ENCODE results near the gene ACYP1. TPM values are rescaled to one million over a fixed set of nuclear protein-coding genes. Genes with fewer than 3 reads are reported as not detected.

Gene ACYP1
- total and polyA plus RNA-seq, 2 donors (not counting 3 experiments of a cell fraction or from before 2014, with no cell fraction given), result 30.2 to 37.5 TPM

DNA sequence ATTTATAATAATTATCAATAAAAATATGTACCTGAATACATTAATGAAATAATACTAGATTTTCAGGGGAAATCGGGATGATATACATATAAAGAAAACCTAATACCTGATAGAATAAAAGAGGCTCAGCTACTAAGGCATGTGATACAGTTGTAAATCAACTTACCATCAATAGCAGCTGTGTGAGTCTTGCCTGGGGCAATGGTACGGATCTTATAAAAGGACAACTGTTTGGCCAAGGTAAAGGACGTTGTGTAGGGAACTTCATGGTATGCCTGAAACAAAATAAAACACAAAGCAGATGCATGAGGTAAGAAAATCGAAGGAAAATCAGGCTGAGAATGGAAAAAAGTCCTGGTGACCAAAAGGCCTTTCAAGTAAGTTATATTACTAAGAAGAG, 37.7 kb upstream of the ACYP1 start:
- H3K79me2 ChIP-seq (ENCODE audit: control insufficient read depth, insufficient read depth, low read length), result no peaks in the 10 kb centered on the region
- DNase-seq (ENCODE audit: low read depth, low spot score) (no peak), FAIRE-seq (no peak)
- no peak overlapping the region for H3K4me2 ChIP-seq (ENCODE audit: insufficient read depth, low read length)
- no peak overlapping the region for H3K27ac ChIP-seq (ENCODE audit: insufficient read depth, low read depth, low read length)
- H3K9ac ChIP-seq (replicated peaks; ENCODE audit: extremely low read depth, insufficient read depth, low read length), result no peak overlapping the region
- TF ChIP-seq EZH2 (IDR thresholded peaks at IDR 0.05; ENCODE audit: borderline replicate concordance, low read depth, low read length, severe bottlenecking) (no peak), JUN (IDR thresholded peaks at IDR 0.05; ENCODE audit: borderline replicate concordance, insufficient read depth, insufficient read length, low read depth) (no peak), FOS (IDR thresholded peaks at IDR 0.05; ENCODE audit: borderline replicate concordance, insufficient read depth, low read length) (no peak), POLR2A (IDR thresholded peaks at IDR 0.05; ENCODE audit: low read depth, low read length) (no peak)
- TF ChIP-seq, protein P1, sequence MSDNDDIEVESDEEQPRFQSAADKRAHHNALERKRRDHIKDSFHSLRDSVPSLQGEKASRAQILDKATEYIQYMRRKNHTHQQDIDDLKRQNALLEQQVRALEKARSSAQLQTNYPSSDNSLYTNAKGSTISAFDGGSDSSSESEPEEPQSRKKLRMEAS (IDR thresholded peaks at IDR 0.05; ENCODE audit: insufficient read depth, insufficient read length), result no peak
- no peak overlapping the region for H3K4me3 ChIP-seq (replicated peaks in 1 of 3; ENCODE audit: insufficient read depth in 1 of 3, low read depth in 1 of 3, low read length in 3 of 3)
- H3K4me1 ChIP-seq (ENCODE audit: control insufficient read depth, extremely low read depth, insufficient read depth, low read length), result no peaks in the 10 kb centered on the region
- dilution Hi-C loops (cut with MboI; ENCODE audit: extremely low pct_ligation_motif_present, low sequenced_read_pairs), result no loop called here
- BruUV-seq (replicated peaks), result no TSS peak
- CTCF ChIA-PET, result interaction anchor here (1.1 to 1.5 kb wide), 2 partner anchors 9 to 13 kb away, joined by 4 to 8 read pairs; no protein-coding TSS in a partner anchor
- H3K9me1 ChIP-seq (replicated peaks; ENCODE audit: control insufficient read depth, extremely low read depth, insufficient read depth, low read length), result no peaks in the 10 kb centered on the region
- intact Hi-C loops (cut with micrococcal nuclease), result no loop called here
- H3K27me3 ChIP-seq (ENCODE audit: control insufficient read depth in 2 of 2, insufficient read depth in 2 of 2, low read length in 2 of 2), result no peaks in the 10 kb centered on the region
- H3K36me3 ChIP-seq (ENCODE audit: control insufficient read depth in 2 of 2, extremely low read depth in 1 of 2, insufficient read depth in 2 of 2, low read length in 2 of 2), result peaks cover 5 to 25% of the 10 kb centered on the region in 2 experiments
- POLR2A ChIA-PET, result no interaction called here
- H3K9me3 ChIP-seq (replicated peaks; ENCODE audit: control insufficient read depth, insufficient read depth, low read length), result no peaks in the 10 kb centered on the region
- no peak overlapping the region for H2AFZ ChIP-seq (ENCODE audit: low read depth, low read length)
- H4K20me1 ChIP-seq (replicated peaks; ENCODE audit: control insufficient read depth, extremely low read depth, insufficient read depth, low read length), result no peaks in the 10 kb centered on the region

DNA sequence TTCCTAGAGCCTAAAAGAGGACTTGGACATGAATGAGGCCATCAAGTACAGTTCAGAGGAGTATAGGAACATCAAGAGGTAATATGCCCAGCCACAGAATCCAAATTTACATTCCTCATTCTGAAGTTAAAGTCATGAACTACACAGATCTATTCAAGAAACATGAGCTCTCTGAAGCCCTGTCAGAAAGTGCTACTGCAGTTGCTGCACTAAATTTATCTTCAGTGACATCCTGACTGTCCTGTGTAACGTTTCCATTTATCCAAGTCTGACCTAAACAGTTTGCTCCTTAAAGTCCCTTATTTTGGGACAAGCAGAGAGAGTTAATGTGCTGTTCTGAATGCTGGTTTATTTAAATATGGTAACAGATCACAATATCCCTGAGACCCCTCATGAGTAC, 34.9 kb upstream of the ACYP1 start:
- Histone ChIP-seq H3K27ac (ENCODE audit: insufficient read depth, low read depth, low read length) (no peak overlapping the region), H3K4me2 (ENCODE audit: insufficient read depth, low read length) (no peak overlapping the region), H3K4me3 (replicated peaks in 1 of 3; ENCODE audit: insufficient read depth in 1 of 3, low read depth in 1 of 3, low read length in 3 of 3) (no peak overlapping the region), H3K27me3 (ENCODE audit: control insufficient read depth in 2 of 2, insufficient read depth in 2 of 2, low read length in 2 of 2) (no peaks in the 10 kb centered on the region), H4K20me1 (replicated peaks; ENCODE audit: control insufficient read depth, extremely low read depth, insufficient read depth, low read length) (no peaks in the 10 kb centered on the region), H2AFZ (ENCODE audit: low read depth, low read length) (no peak overlapping the region), H3K36me3 (ENCODE audit: control insufficient read depth in 2 of 2, extremely low read depth in 1 of 2, insufficient read depth in 2 of 2, low read length in 2 of 2) (peaks cover 11 to 17% of the 10 kb centered on the region in 2 experiments), H3K4me1 (ENCODE audit: control insufficient read depth, extremely low read depth, insufficient read depth, low read length) (no peaks in the 10 kb centered on the region), H3K9ac (replicated peaks; ENCODE audit: extremely low read depth, insufficient read depth, low read length) (no peak overlapping the region), H3K79me2 (ENCODE audit: control insufficient read depth, insufficient read depth, low read length) (no peaks in the 10 kb centered on the region), H3K9me1 (replicated peaks; ENCODE audit: control insufficient read depth, extremely low read depth, insufficient read depth, low read length) (no peaks in the 10 kb centered on the region), H3K9me3 (replicated peaks; ENCODE audit: control insufficient read depth, insufficient read depth, low read length) (no peaks in the 10 kb centered on the region)
- dilution Hi-C loops (cut with MboI; ENCODE audit: extremely low pct_ligation_motif_present, low sequenced_read_pairs), result no loop called here
- POLR2A ChIA-PET, result no interaction called here
- TF ChIP-seq FOS (IDR thresholded peaks at IDR 0.05; ENCODE audit: borderline replicate concordance, insufficient read depth, low read length) (no peak), JUN (IDR thresholded peaks at IDR 0.05; ENCODE audit: borderline replicate concordance, insufficient read depth, insufficient read length, low read depth) (no peak)
- TF ChIP-seq, protein P2, sequence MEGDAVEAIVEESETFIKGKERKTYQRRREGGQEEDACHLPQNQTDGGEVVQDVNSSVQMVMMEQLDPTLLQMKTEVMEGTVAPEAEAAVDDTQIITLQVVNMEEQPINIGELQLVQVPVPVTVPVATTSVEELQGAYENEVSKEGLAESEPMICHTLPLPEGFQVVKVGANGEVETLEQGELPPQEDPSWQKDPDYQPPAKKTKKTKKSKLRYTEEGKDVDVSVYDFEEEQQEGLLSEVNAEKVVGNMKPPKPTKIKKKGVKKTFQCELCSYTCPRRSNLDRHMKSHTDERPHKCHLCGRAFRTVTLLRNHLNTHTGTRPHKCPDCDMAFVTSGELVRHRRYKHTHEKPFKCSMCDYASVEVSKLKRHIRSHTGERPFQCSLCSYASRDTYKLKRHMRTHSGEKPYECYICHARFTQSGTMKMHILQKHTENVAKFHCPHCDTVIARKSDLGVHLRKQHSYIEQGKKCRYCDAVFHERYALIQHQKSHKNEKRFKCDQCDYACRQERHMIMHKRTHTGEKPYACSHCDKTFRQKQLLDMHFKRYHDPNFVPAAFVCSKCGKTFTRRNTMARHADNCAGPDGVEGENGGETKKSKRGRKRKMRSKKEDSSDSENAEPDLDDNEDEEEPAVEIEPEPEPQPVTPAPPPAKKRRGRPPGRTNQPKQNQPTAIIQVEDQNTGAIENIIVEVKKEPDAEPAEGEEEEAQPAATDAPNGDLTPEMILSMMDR (IDR thresholded peaks at IDR 0.05; ENCODE audit: extremely low read depth in 1 of 2, insufficient read depth in 1 of 2, low read depth in 1 of 2, low read length in 2 of 2), result no peak
- no TSS peak for BruUV-seq (replicated peaks)
- intact Hi-C loops (cut with micrococcal nuclease), result no loop called here
- DNase-seq (ENCODE audit: low read depth, low spot score), result no peak
- no peak for FAIRE-seq
- CTCF ChIA-PET, result interaction anchor here (1.0 to 2.2 kb wide), 4 partner anchors 10 to 193 kb away, joined by 3 to 9 read pairs (median 3); partner anchors contain the start of gene ACYP1
